Natural killer cell (primary cell): ENCODE results near the gene KCNAB2. TPM values are rescaled to one million over a fixed set of nuclear protein-coding genes. Genes with fewer than 3 reads are reported as not detected.
"Not testable (repeated sequence)": the region's sequence is repeated elsewhere in the genome, so short reads cannot be mapped to it uniquely, and the experiment has no call there.

Source experiments
- ATAC-seq, 3 donors: fragments of 150-1000 bp in 2 of 3; fragments of 200-7000 bp in 1 of 3; cut with Tn5 transposase; 1 replicate in 1 of 3; 2 replicates in 2 of 3; pipeline ENCODE4 v1.10.0; 2021; ENCODE audit warnings: mild to moderate bottlenecking in 2 of 3, moderate library complexity in 2 of 3
- DNase-seq, 2 donors: peaks; one replicate each; pipeline versions ENCODE4 v3.0.0 to v3.0.0-alpha.2; 2013 to 2021; ENCODE audit warnings: mixed read lengths in 1 of 2
- H3K27ac ChIP-seq: one replicate; pipeline ENCODE4 v1.5.1; 2013; ENCODE audit warnings: mild to moderate bottlenecking, low read length
- H3K27me3 ChIP-seq: one replicate; pipeline ENCODE4 v1.6.1; 2013; ENCODE audit warnings: low read length; ENCODE audit not compliant: control insufficient read depth, insufficient read depth
- H3K36me3 ChIP-seq: one replicate; pipeline ENCODE4 v1.6.1; 2013; ENCODE audit warnings: low read length; ENCODE audit not compliant: control insufficient read depth, insufficient read depth
- H3K4me1 ChIP-seq: one replicate; pipeline ENCODE4 v1.6.1; 2013; ENCODE audit warnings: low read length; ENCODE audit not compliant: control insufficient read depth, insufficient read depth
- H3K4me3 ChIP-seq: one replicate; pipeline ENCODE4 v1.5.1; 2013; ENCODE audit warnings: low read length
- H3K9me3 ChIP-seq: one replicate; pipeline ENCODE4 v1.6.1; 2013; ENCODE audit warnings: low read length; ENCODE audit not compliant: control insufficient read depth, insufficient read depth
- H3K27ac Mint-ChIP-seq, 2 donors: one replicate each; pipeline ENCODE4 v1.8.0; 2022; ENCODE audit warnings: mild to moderate bottlenecking in 2 of 2, mixed read lengths in 2 of 2, moderate library complexity in 1 of 2
- H3K27me3 Mint-ChIP-seq, 2 donors: one replicate each; pipeline ENCODE4 v1.8.0; 2022; ENCODE audit warnings: low read depth in 2 of 2, mixed read lengths in 2 of 2
- H3K36me3 Mint-ChIP-seq: one replicate; pipeline ENCODE4 v1.8.0; 2022; ENCODE audit warnings: mixed read lengths
- H3K4me1 Mint-ChIP-seq, 2 donors: one replicate each; pipeline ENCODE4 v1.8.0; 2022; ENCODE audit warnings: mixed read lengths in 2 of 2
- H3K4me3 Mint-ChIP-seq: one replicate; pipeline ENCODE4 v1.8.0; 2022; ENCODE audit warnings: mild to moderate bottlenecking, moderate library complexity, mixed read lengths
- H3K9me3 Mint-ChIP-seq, 2 donors: one replicate each; pipeline ENCODE4 v1.8.0; 2022; ENCODE audit warnings: mixed read lengths in 2 of 2
- WGBS: methylation state at CpG from one replicate; pipeline ENCODE4 v1.1.7; 2013; ENCODE audit warnings: missing lambda C conversion rate; ENCODE audit not compliant: insufficient coverage; 5-methylcytosine and 5-hydroxymethylcytosine counted together
- intact Hi-C: fragments of 100-400 bp; cut with micrococcal nuclease; formaldehyde crosslinking; loops from one replicate; pipeline ENCODE4 v1.14.2; 2022
- total RNA-seq, 4 donors: library from RNA; stranded (reverse); fragments of 120-200 nt in 1 of 4; gene quantifications; one replicate each; pipeline versions ENCODE4 v1.2.3 to v1.2.4, GENCODE V29; 2013 to 2022
- TF ChIP-seq, protein P1 (sequence below): fragments of 200-600 bp; IDR thresholded peaks from one replicate; pipeline ENCODE4 v1.8.0; 2022; ENCODE audit warnings: antibody characterized with exemption

Gene KCNAB2
- total RNA-seq, 3 donors from 2014 or later (not counting 1 experiment from before 2014, with no cell fraction given), result 387 to 749 (median 430) TPM

DNA sequence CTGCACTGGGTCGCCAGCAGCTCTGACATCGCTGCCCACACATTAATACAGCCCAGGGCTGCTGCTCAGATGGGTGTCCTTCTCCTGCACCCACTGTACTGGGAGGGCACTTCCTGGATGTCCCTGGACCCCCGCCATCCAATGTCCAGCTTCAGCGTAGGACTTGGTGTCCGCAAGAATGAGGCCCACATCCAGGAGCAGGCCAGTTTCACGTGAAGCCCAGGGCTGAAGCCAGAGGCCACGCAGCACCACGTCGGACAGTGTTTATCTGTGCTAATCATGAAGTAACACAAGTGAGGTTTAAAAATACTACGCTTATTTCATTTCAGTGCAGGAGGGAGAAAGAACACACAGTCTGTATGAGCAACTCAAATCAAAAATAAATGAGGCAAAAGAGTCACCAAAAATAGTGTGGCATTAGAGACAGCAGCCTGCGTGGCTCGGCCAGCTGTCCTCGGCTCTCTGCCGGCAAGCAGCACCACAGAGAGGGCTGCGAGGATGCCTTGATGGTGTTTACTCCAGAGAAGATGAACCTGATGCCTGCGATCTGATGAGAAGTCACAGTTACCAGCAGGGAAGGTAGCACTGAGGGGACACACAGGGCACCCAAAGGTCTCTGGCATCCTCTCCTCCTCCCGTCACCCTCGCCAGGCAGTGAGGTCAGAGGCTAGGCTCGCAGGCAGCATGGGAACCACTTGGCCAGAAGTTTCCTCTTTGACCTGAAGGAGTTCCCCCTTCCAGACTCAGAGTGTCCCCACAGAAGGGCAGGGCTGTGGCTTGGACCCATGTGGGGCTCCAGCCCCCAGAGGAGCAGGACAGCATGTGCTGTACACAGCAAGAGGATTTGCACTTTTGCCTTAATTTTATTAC, 31.3 kb upstream of the KCNAB2 start:
- peaks cover 3% of the 10 kb centered on the region for H3K36me3 ChIP-seq
- TF ChIP-seq, protein P1, sequence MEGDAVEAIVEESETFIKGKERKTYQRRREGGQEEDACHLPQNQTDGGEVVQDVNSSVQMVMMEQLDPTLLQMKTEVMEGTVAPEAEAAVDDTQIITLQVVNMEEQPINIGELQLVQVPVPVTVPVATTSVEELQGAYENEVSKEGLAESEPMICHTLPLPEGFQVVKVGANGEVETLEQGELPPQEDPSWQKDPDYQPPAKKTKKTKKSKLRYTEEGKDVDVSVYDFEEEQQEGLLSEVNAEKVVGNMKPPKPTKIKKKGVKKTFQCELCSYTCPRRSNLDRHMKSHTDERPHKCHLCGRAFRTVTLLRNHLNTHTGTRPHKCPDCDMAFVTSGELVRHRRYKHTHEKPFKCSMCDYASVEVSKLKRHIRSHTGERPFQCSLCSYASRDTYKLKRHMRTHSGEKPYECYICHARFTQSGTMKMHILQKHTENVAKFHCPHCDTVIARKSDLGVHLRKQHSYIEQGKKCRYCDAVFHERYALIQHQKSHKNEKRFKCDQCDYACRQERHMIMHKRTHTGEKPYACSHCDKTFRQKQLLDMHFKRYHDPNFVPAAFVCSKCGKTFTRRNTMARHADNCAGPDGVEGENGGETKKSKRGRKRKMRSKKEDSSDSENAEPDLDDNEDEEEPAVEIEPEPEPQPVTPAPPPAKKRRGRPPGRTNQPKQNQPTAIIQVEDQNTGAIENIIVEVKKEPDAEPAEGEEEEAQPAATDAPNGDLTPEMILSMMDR, result no peak
- no peaks in the 10 kb centered on the region for H3K36me3 Mint-ChIP-seq
- DNase-seq, result no peak
- intact Hi-C loops, result no loop called here
- no peaks in the 10 kb centered on the region for H3K9me3 Mint-ChIP-seq
- peak in 1 of 3 donors; percentile 12 for ATAC-seq
- no peaks in the 10 kb centered on the region for H3K27me3 Mint-ChIP-seq
- no peak overlapping the region for H3K27ac ChIP-seq
- H3K27me3 ChIP-seq, result no peaks in the 10 kb centered on the region
- H3K4me3 ChIP-seq, result no peak overlapping the region
- H3K4me1 ChIP-seq, result peaks cover 33% of the 10 kb centered on the region
- peaks cover 20 to 52% of the 10 kb centered on the region in 2 donors for H3K4me1 Mint-ChIP-seq
- H3K9me3 ChIP-seq, result peaks cover 7% of the 10 kb centered on the region
- no peak overlapping the region for H3K4me3 Mint-ChIP-seq
- WGBS, result 93% methylated on average over 19 of the region's 19 CpGs
- H3K27ac Mint-ChIP-seq, result peak overlapping the region; percentile 81 to 92

DNA sequence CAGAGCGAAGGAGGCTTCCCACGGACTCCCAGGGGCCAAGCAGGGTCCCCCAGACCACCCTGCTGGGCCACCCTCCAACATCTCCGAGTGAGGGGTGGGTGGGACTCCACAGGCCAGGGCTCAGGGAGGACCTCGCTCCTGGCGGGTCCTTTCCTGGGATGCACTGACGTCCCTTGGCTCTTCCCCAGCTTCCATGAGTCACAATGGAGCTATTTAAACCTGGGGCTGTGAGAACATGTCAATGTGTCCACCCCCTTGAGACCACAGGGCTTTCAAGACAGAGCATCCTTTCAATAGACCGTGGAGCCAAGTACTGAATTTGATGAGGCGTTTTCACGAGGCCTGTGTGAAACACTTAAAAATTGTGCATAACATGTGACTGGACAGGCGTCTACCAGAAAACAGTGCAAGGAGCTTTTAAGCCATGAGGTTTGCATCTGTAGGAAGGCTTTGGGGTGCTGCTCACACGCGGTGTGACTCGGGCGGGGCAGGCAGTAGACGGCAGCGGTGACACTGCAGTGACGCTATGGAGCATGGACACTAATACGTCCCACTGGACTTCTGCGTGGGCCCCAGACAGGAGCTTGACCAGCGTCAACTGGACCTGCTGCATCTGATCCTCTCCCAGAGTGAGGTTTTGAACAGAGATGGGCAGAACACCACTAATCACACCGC, 29.4 kb upstream of the KCNAB2 start:
- DNase-seq (no peak), ATAC-seq (no peak)
- H3K4me1 ChIP-seq, result peaks cover 21% of the 10 kb centered on the region
- H3K9me3 ChIP-seq, result peaks cover 7% of the 10 kb centered on the region
- Mint-ChIP-seq H3K27ac (peak overlapping the region in 1 of 2 donors; percentile 48), H3K9me3 (no peaks in the 10 kb centered on the region), H3K4me3 (no peak overlapping the region), H3K36me3 (no peaks in the 10 kb centered on the region), H3K4me1 (peaks cover 12 to 36% of the 10 kb centered on the region in 2 donors), H3K27me3 (no peaks in the 10 kb centered on the region)
- no peak overlapping the region for H3K27ac ChIP-seq
- intact Hi-C loops, result no loop called here
- H3K36me3 ChIP-seq, result peaks cover 6% of the 10 kb centered on the region
- TF ChIP-seq, protein P1, result no peak
- no peak overlapping the region for H3K4me3 ChIP-seq
- WGBS, result 95% methylated on average over 21 of the region's 21 CpGs
- H3K27me3 ChIP-seq, result no peaks in the 10 kb centered on the region

GRCh38 chr1:6017654-6018053, 28.0 kb upstream of the KCNAB2 start:
- intact Hi-C loops, H3K36me3 Mint-ChIP-seq, H3K36me3 ChIP-seq, H3K9me3 Mint-ChIP-seq, H3K27ac Mint-ChIP-seq, H3K9me3 ChIP-seq, H3K27me3 Mint-ChIP-seq, H3K4me3 Mint-ChIP-seq, DNase-seq, H3K27ac ChIP-seq, ATAC-seq, H3K4me3 ChIP-seq, H3K27me3 ChIP-seq: not testable (repeated sequence)
- WGBS, result 97% methylated on average over 7 of the region's 7 CpGs
- H3K4me1 Mint-ChIP-seq, result peaks cover 7 to 36% of the 10 kb centered on the region in 2 donors
- peaks cover 12% of the 10 kb centered on the region for H3K4me1 ChIP-seq

GRCh38 chr1:6019166-6019845, 26.4 kb upstream of the KCNAB2 start:
- Mint-ChIP-seq H3K9me3 (no peaks in the 10 kb centered on the region), H3K4me3 (no peak overlapping the region), H3K27ac (no peak overlapping the region), H3K4me1 (peaks cover 0 to 21% of the 10 kb centered on the region in 2 donors), H3K27me3 (no peaks in the 10 kb centered on the region), H3K36me3 (no peaks in the 10 kb centered on the region)
- no peak overlapping the region for H3K4me3 ChIP-seq
- ATAC-seq, result no peak
- H3K4me1 ChIP-seq, result no peaks in the 10 kb centered on the region
- intact Hi-C loops, result no loop called here
- no peak for DNase-seq
- TF ChIP-seq, protein P1, result no peak
- no peaks in the 10 kb centered on the region for H3K27me3 ChIP-seq
- no peaks in the 10 kb centered on the region for H3K9me3 ChIP-seq
- H3K36me3 ChIP-seq, result peaks cover 3% of the 10 kb centered on the region
- no peak overlapping the region for H3K27ac ChIP-seq
- 93% methylated on average over 15 of the region's 15 CpGs for WGBS
